HEK293 (cell line): Measurements from ENCODE around the gene RFTN1.

Source experiments
- FEZF1 ChIP-seq: fragments of 450-650 bp; formaldehyde crosslinking; IDR thresholded peaks from 2 replicates; pipeline ENCODE4 v1.5.1; 2016; ENCODE audit warnings: missing biosample characterization, missing genetic modification characterization
- GLI2 ChIP-seq: fragments of 450-650 bp; formaldehyde crosslinking; IDR thresholded peaks from 2 replicates; pipeline ENCODE4; 2017; ENCODE audit warnings: missing biosample characterization, missing genetic modification characterization, low read depth, borderline replicate concordance
- INSM2 ChIP-seq: fragments of 450-650 bp; formaldehyde crosslinking; IDR thresholded peaks from 2 replicates; pipeline ENCODE4 v1.5.1; 2016; ENCODE audit warnings: missing biosample characterization, missing genetic modification characterization
- KLF8 ChIP-seq: fragments of 450-650 bp; formaldehyde crosslinking; IDR thresholded peaks from 2 replicates; pipeline ENCODE4 v1.5.1; 2016; ENCODE audit warnings: missing biosample characterization, missing genetic modification characterization
- PATZ1 ChIP-seq: fragments of 450-650 bp; formaldehyde crosslinking; IDR thresholded peaks from 2 replicates; pipeline ENCODE4 v1.5.1; 2016; ENCODE audit warnings: missing biosample characterization, missing genetic modification characterization
- SCRT2 ChIP-seq: fragments of 450-650 bp; formaldehyde crosslinking; IDR thresholded peaks from 2 replicates; pipeline ENCODE4 v1.5.1; 2016; ENCODE audit warnings: missing biosample characterization, missing genetic modification characterization
- WT1 ChIP-seq: fragments of 450-650 bp; formaldehyde crosslinking; IDR thresholded peaks from 2 replicates; pipeline ENCODE4 v1.5.1; 2016; ENCODE audit warnings: missing biosample characterization, missing genetic modification characterization
- ZBTB44 ChIP-seq: fragments of 450-650 bp; IDR thresholded peaks from 2 replicates; pipeline ENCODE4 v1.5.1; 2018; ENCODE audit warnings: missing biosample characterization, mild to moderate bottlenecking, missing genetic modification characterization
- ZEB2 ChIP-seq: fragments of 450-650 bp; formaldehyde crosslinking; IDR thresholded peaks from 2 replicates; pipeline ENCODE4 v1.5.1; 2016; ENCODE audit warnings: missing biosample characterization, missing genetic modification characterization
- ZNF10 ChIP-seq: fragments of 450-650 bp; formaldehyde crosslinking; IDR thresholded peaks from 2 replicates; pipeline ENCODE4 v1.5.1; 2017; ENCODE audit warnings: missing biosample characterization, missing genetic modification characterization
- ZNF121 ChIP-seq: fragments of 450-650 bp; formaldehyde crosslinking; IDR thresholded peaks from 2 replicates; pipeline ENCODE4 v1.5.1; 2016; ENCODE audit warnings: missing biosample characterization, missing genetic modification characterization
- ZNF133 ChIP-seq: fragments of 450-650 bp; formaldehyde crosslinking; IDR thresholded peaks from 2 replicates; pipeline ENCODE4 v1.5.1; 2016; ENCODE audit warnings: missing biosample characterization, missing genetic modification characterization
- ZNF24 ChIP-seq: fragments of 450-650 bp; formaldehyde crosslinking; IDR thresholded peaks from 2 replicates; pipeline ENCODE4 v1.5.1; 2016; ENCODE audit warnings: missing biosample characterization, missing genetic modification characterization
- ZNF26 ChIP-seq: fragments of 450-650 bp; formaldehyde crosslinking; IDR thresholded peaks from 2 replicates; pipeline ENCODE4 v1.5.1; 2016; ENCODE audit warnings: missing biosample characterization, missing genetic modification characterization
- ZNF433 ChIP-seq: fragments of 450-650 bp; formaldehyde crosslinking; IDR thresholded peaks from 2 replicates; pipeline ENCODE4 v1.5.1; 2016; ENCODE audit warnings: missing biosample characterization, missing genetic modification characterization, low read depth
- ZNF501 ChIP-seq: fragments of 450-650 bp; formaldehyde crosslinking; IDR thresholded peaks from 2 replicates; pipeline ENCODE4 v1.5.1; 2016; ENCODE audit warnings: missing biosample characterization, missing genetic modification characterization
- ZNF510 ChIP-seq: fragments of 450-650 bp; formaldehyde crosslinking; IDR thresholded peaks from 2 replicates; pipeline ENCODE4 v1.5.1; 2018; ENCODE audit warnings: mild to moderate bottlenecking, missing genetic modification characterization, missing biosample characterization; ENCODE audit not compliant: insufficient replicate concordance
- ZNF514 ChIP-seq: fragments of 450-650 bp; formaldehyde crosslinking; IDR thresholded peaks from 2 replicates; pipeline ENCODE4 v1.5.1; 2016; ENCODE audit warnings: missing biosample characterization, missing genetic modification characterization
- ZNF580 ChIP-seq: fragments of 450-650 bp; formaldehyde crosslinking; IDR thresholded peaks from 2 replicates; pipeline ENCODE4 v1.5.1; 2016; ENCODE audit warnings: missing biosample characterization, missing genetic modification characterization
- ZNF610 ChIP-seq: fragments of 450-650 bp; formaldehyde crosslinking; IDR thresholded peaks from 2 replicates; pipeline ENCODE4 v1.5.1; 2016; ENCODE audit warnings: missing biosample characterization, missing genetic modification characterization, borderline replicate concordance
- ZNF629 ChIP-seq: fragments of 450-650 bp; formaldehyde crosslinking; IDR thresholded peaks from 2 replicates; pipeline ENCODE4 v1.5.1; 2017; ENCODE audit warnings: missing biosample characterization, missing genetic modification characterization
- ZNF658 ChIP-seq: fragments of 450-650 bp; formaldehyde crosslinking; IDR thresholded peaks from 2 replicates; pipeline ENCODE4; 2016; ENCODE audit warnings: missing biosample characterization, missing genetic modification characterization
- ZNF76 ChIP-seq: fragments of 450-650 bp; formaldehyde crosslinking; IDR thresholded peaks from 2 replicates; pipeline ENCODE4; 2016; ENCODE audit warnings: low read depth, missing biosample characterization, missing genetic modification characterization, borderline replicate concordance
- ZNF837 ChIP-seq: fragments of 450-650 bp; formaldehyde crosslinking; IDR thresholded peaks from 2 replicates; pipeline ENCODE4 v1.5.1; 2016; ENCODE audit warnings: missing biosample characterization, missing genetic modification characterization
- TF ChIP-seq, protein P1 (sequence below): fragments of 450-650 bp; formaldehyde crosslinking; conservative IDR thresholded peaks from 2 replicates; pipeline ENCODE4 v1.5.1; 2016; ENCODE audit warnings: low read depth, missing biosample characterization, missing genetic modification characterization
- TF ChIP-seq, protein P2 (sequence below): fragments of 450-650 bp; formaldehyde crosslinking; IDR thresholded peaks from 2 replicates; pipeline ENCODE4 v1.5.1; 2017; ENCODE audit warnings: missing biosample characterization, missing genetic modification characterization

Gene RFTN1

GRCh38 chr3:16533928-16534574, 20.6 kb upstream of the RFTN1 start (continued):
- TF ChIP-seq, protein P1, sequence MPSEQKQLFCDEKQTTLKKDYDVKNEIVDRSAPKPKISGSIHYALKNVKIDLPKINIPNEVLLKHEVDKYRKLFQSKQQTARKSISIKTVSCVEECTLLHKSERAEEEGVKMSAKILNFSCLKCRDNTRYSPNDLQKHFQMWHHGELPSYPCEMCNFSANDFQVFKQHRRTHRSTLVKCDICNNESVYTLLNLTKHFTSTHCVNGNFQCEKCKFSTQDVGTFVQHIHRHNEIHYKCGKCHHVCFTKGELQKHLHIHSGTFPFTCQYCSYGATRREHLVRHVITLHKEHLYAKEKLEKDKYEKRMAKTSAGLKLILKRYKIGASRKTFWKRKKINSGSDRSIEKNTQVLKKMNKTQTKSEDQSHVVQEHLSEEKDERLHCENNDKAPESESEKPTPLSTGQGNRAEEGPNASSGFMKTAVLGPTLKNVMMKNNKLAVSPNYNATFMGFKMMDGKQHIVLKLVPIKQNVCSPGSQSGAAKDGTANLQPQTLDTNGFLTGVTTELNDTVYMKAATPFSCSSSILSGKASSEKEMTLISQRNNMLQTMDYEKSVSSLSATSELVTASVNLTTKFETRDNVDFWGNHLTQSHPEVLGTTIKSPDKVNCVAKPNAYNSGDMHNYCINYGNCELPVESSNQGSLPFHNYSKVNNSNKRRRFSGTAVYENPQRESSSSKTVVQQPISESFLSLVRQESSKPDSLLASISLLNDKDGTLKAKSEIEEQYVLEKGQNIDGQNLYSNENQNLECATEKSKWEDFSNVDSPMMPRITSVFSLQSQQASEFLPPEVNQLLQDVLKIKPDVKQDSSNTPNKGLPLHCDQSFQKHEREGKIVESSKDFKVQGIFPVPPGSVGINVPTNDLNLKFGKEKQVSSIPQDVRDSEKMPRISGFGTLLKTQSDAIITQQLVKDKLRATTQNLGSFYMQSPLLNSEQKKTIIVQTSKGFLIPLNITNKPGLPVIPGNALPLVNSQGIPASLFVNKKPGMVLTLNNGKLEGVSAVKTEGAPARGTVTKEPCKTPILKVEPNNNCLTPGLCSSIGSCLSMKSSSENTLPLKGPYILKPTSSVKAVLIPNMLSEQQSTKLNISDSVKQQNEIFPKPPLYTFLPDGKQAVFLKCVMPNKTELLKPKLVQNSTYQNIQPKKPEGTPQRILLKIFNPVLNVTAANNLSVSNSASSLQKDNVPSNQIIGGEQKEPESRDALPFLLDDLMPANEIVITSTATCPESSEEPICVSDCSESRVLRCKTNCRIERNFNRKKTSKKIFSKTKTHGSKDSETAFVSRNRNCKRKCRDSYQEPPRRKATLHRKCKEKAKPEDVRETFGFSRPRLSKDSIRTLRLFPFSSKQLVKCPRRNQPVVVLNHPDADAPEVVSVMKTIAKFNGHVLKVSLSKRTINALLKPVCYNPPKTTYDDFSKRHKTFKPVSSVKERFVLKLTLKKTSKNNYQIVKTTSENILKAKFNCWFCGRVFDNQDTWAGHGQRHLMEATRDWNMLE (tag by site-specific recombination): no peak; the same call in 1 of the 2 replicates
- TF ChIP-seq ZNF433 (tag by site-specific recombination) (no peak), ZNF510 (no peak), ZNF658 (tag by site-specific recombination) (no peak), ZNF610 (no peak), WT1 (tag by site-specific recombination) (peak; percentile 39; the same call in 1 of the 2 replicates), ZNF121 (tag by site-specific recombination) (no peak), KLF8 (tag by site-specific recombination) (peak; percentile 48; the same call in 1 of the 2 replicates), ZNF76 (tag by site-specific recombination) (no peak), FEZF1 (tag by site-specific recombination) (peak; percentile 96), PATZ1 (tag by site-specific recombination) (peak; percentile 53), ZNF24 (tag by site-specific recombination) (peak; percentile 47; the same call in 1 of the 2 replicates), ZNF580 (tag by site-specific recombination) (no peak), ZNF837 (tag by site-specific recombination) (no peak), ZNF10 (tag by site-specific recombination) (no peak), INSM2 (tag by site-specific recombination) (peak; percentile 44; the same call in 1 of the 2 replicates), ZNF501 (tag by site-specific recombination) (0 out of 2 replicates have a peak, but pooled peaks have one; percentile 20), ZEB2 (tag by site-specific recombination) (peak; percentile 56; the same call in 1 of the 2 replicates), GLI2 (no peak), ZBTB44 (no peak; the same call in 1 of the 2 replicates), ZNF133 (tag by site-specific recombination) (no peak), ZNF514 (tag by site-specific recombination) (no peak), ZNF26 (tag by site-specific recombination) (no peak), ZNF629 (no peak), SCRT2 (tag by site-specific recombination) (no peak)
- TF ChIP-seq, protein P2, sequence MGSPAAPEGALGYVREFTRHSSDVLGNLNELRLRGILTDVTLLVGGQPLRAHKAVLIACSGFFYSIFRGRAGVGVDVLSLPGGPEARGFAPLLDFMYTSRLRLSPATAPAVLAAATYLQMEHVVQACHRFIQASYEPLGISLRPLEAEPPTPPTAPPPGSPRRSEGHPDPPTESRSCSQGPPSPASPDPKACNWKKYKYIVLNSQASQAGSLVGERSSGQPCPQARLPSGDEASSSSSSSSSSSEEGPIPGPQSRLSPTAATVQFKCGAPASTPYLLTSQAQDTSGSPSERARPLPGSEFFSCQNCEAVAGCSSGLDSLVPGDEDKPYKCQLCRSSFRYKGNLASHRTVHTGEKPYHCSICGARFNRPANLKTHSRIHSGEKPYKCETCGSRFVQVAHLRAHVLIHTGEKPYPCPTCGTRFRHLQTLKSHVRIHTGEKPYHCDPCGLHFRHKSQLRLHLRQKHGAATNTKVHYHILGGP: no peak
